ENCODE measurements around the gene MAP9. TPM values are rescaled to one million over a fixed set of nuclear protein-coding genes. Genes with fewer than 3 reads are reported as not detected.

Gene MAP9
- total RNA-seq, 4 donors from 2014 or later, result 6.4 to 30.0 (median 18.2) TPM

- Histone ChIP-seq H3K27me3 (no peaks in the 10 kb centered on the region), H3K36me3 (no peaks in the 10 kb centered on the region), H3K9me3 (no peaks in the 10 kb centered on the region), H3K27ac (no peak overlapping the region), H3K4me3 (no peak overlapping the region), H3K4me1 (no peaks in the 10 kb centered on the region)
- TF ChIP-seq CTCF (IDR thresholded peaks at IDR 0.05) (peak; percentile 43 to 56 (median 48)), POLR2A (IDR thresholded peaks at IDR 0.05) (no peak)
- intact Hi-C loops (cut with DNase I; ENCODE audit: low total_unique reads), result no loop called here
- no peak for DNase-seq
These were observed 27.1 kb upstream of the MAP9 start for GRCh38 chr4:155403886-155404285.

GRCh38 chr4:155402941-155403340, 26.2 kb upstream of the MAP9 start:
- H3K27me3 ChIP-seq, result no peaks in the 10 kb centered on the region
- intact Hi-C loops (cut with DNase I; ENCODE audit: low total_unique reads), result no loop called here
- H3K36me3 ChIP-seq, result no peaks in the 10 kb centered on the region
- no peak overlapping the region for H3K4me3 ChIP-seq
- no peak for DNase-seq
- H3K4me1 ChIP-seq, result no peaks in the 10 kb centered on the region
- H3K9me3 ChIP-seq, result no peaks in the 10 kb centered on the region
- TF ChIP-seq CTCF (IDR thresholded peaks at IDR 0.05) (no peak), POLR2A (IDR thresholded peaks at IDR 0.05) (no peak)
- H3K27ac ChIP-seq, result no peak overlapping the region

- no peaks in the 10 kb centered on the region for H3K4me1 ChIP-seq
- intact Hi-C loops (cut with DNase I; ENCODE audit: low total_unique reads), result no loop called here
- no peak for DNase-seq
- no peak overlapping the region for H3K4me3 ChIP-seq
- H3K27ac ChIP-seq, result no peak overlapping the region
- no peaks in the 10 kb centered on the region for H3K36me3 ChIP-seq
- no peaks in the 10 kb centered on the region for H3K27me3 ChIP-seq
- TF ChIP-seq POLR2A (IDR thresholded peaks at IDR 0.05) (no peak), CTCF (IDR thresholded peaks at IDR 0.05) (no peak)
- H3K9me3 ChIP-seq, result no peaks in the 10 kb centered on the region
These were observed 24.1 kb upstream of the MAP9 start for GRCh38 chr4:155400893-155401292.

- Histone ChIP-seq H3K4me1 (no peaks in the 10 kb centered on the region), H3K27ac (no peak overlapping the region), H3K4me3 (no peak overlapping the region), H3K9me3 (no peaks in the 10 kb centered on the region), H3K36me3 (no peaks in the 10 kb centered on the region), H3K27me3 (no peaks in the 10 kb centered on the region)
- no peak for TF ChIP-seq POLR2A (IDR thresholded peaks at IDR 0.05)
- TF ChIP-seq CTCF (IDR thresholded peaks at IDR 0.05), result no peak
- intact Hi-C loops (cut with DNase I; ENCODE audit: low total_unique reads), result no loop called here
- DNase-seq, result no peak
These were observed 23.4 kb upstream of the MAP9 start for GRCh38 chr4:155399974-155400697.

GRCh38 chr4:155392481-155393184, 15.9 kb upstream of the MAP9 start:
- TF ChIP-seq CTCF (IDR thresholded peaks at IDR 0.05), result no peak
- TF ChIP-seq POLR2A (IDR thresholded peaks at IDR 0.05), result no peak
- H3K9me3 ChIP-seq, result no peaks in the 10 kb centered on the region
- H3K27ac ChIP-seq, result no peak overlapping the region
- intact Hi-C loops (cut with DNase I; ENCODE audit: low total_unique reads), result no loop called here
- no peaks in the 10 kb centered on the region for H3K36me3 ChIP-seq
- no peak overlapping the region for H3K4me3 ChIP-seq
- no peaks in the 10 kb centered on the region for H3K27me3 ChIP-seq
- H3K4me1 ChIP-seq, result no peaks in the 10 kb centered on the region
- DNase-seq, result no peak
